ENCODE measurements around the gene TMEM163. TPM values are rescaled to one million over a fixed set of nuclear protein-coding genes. Genes with fewer than 3 reads are reported as not detected.

Gene TMEM163
- total RNA-seq, 1 experiment from 2014 or later = 4.1 TPM

- no peaks in the 10 kb centered on the region for H3K4me1 Mint-ChIP-seq (ENCODE audit: low read depth, unreplicated experiment)
- CTCF ChIA-PET = no interaction called here
- no peak overlapping the region for H3K4me3 ChIP-seq (ENCODE audit: low read depth, low read length)
- H3K4me3 Mint-ChIP-seq (ENCODE audit: unreplicated experiment) = no peak overlapping the region
- POLR2A ChIA-PET = no interaction called here
- TF ChIP-seq CTCF (IDR thresholded peaks at IDR 0.05; ENCODE audit: insufficient read depth in 1 of 2, low read depth in 1 of 2, low read length in 1 of 2, severe bottlenecking in 1 of 2, unreplicated experiment in 1 of 2) = no peak
- H3K27me3 Mint-ChIP-seq (ENCODE audit: insufficient read depth, unreplicated experiment) = no peaks in the 10 kb centered on the region
- intact Hi-C loops (cut with micrococcal nuclease; ENCODE audit: unreplicated experiment) = no loop called here
- no peak for DNase-seq
- no peaks in the 10 kb centered on the region for H3K4me1 ChIP-seq
- H3K27ac Mint-ChIP-seq (ENCODE audit: unreplicated experiment) = no peak overlapping the region
- H3K36me3 ChIP-seq (ENCODE audit: control insufficient read depth, insufficient read depth, low read length) = no peaks in the 10 kb centered on the region
- peaks cover 3% of the 10 kb centered on the region; the same call in 1 of the 2 replicates for H3K9me3 ChIP-seq
- no peaks in the 10 kb centered on the region for H3K9me3 Mint-ChIP-seq (ENCODE audit: unreplicated experiment)
- no TSS peak for BruUV-seq (replicated peaks)
- no peaks in the 10 kb centered on the region for H3K27me3 ChIP-seq (replicated peaks; ENCODE audit: control insufficient read depth, insufficient read depth, low read length)
- H3K36me3 Mint-ChIP-seq (ENCODE audit: insufficient read depth, unreplicated experiment) = no peaks in the 10 kb centered on the region
These were observed 9.4 kb upstream of the TMEM163 start for GRCh38 chr2:134728163-134728562.

GRCh38 chr2:134727385-134727784 lies 8.6 kb upstream of the TMEM163 start:
- H3K27me3 ChIP-seq (replicated peaks; ENCODE audit: control insufficient read depth, insufficient read depth, low read length) = no peaks in the 10 kb centered on the region
- H3K9me3 Mint-ChIP-seq (ENCODE audit: unreplicated experiment) = no peaks in the 10 kb centered on the region
- CTCF ChIA-PET = no interaction called here
- no TSS peak for BruUV-seq (replicated peaks)
- POLR2A ChIA-PET = no interaction called here
- H3K4me1 ChIP-seq = no peaks in the 10 kb centered on the region
- no peak overlapping the region for H3K27ac Mint-ChIP-seq (ENCODE audit: unreplicated experiment)
- H3K4me3 Mint-ChIP-seq (ENCODE audit: unreplicated experiment) = no peak overlapping the region
- H3K9me3 ChIP-seq = no peaks in the 10 kb centered on the region
- intact Hi-C loops (cut with micrococcal nuclease; ENCODE audit: unreplicated experiment) = no loop called here
- H3K4me1 Mint-ChIP-seq (ENCODE audit: low read depth, unreplicated experiment) = no peaks in the 10 kb centered on the region
- no peaks in the 10 kb centered on the region for H3K36me3 Mint-ChIP-seq (ENCODE audit: insufficient read depth, unreplicated experiment)
- no peak for TF ChIP-seq CTCF (IDR thresholded peaks at IDR 0.05; ENCODE audit: insufficient read depth in 1 of 2, low read depth in 1 of 2, low read length in 1 of 2, severe bottlenecking in 1 of 2, unreplicated experiment in 1 of 2)
- H3K36me3 ChIP-seq (ENCODE audit: control insufficient read depth, insufficient read depth, low read length) = no peaks in the 10 kb centered on the region
- no peaks in the 10 kb centered on the region for H3K27me3 Mint-ChIP-seq (ENCODE audit: insufficient read depth, unreplicated experiment)
- H3K4me3 ChIP-seq (ENCODE audit: low read depth, low read length) = no peak overlapping the region
- DNase-seq = no peak

GRCh38 chr2:134726645-134727044 lies 7.8 kb upstream of the TMEM163 start:
- Mint-ChIP-seq H3K27me3 (ENCODE audit: insufficient read depth, unreplicated experiment) (no peaks in the 10 kb centered on the region), H3K4me1 (ENCODE audit: low read depth, unreplicated experiment) (no peaks in the 10 kb centered on the region), H3K27ac (ENCODE audit: unreplicated experiment) (no peak overlapping the region), H3K36me3 (ENCODE audit: insufficient read depth, unreplicated experiment) (no peaks in the 10 kb centered on the region), H3K4me3 (ENCODE audit: unreplicated experiment) (no peak overlapping the region), H3K9me3 (ENCODE audit: unreplicated experiment) (no peaks in the 10 kb centered on the region)
- CTCF ChIA-PET = no interaction called here
- POLR2A ChIA-PET = no interaction called here
- TF ChIP-seq CTCF (IDR thresholded peaks at IDR 0.05; ENCODE audit: insufficient read depth in 1 of 2, low read depth in 1 of 2, low read length in 1 of 2, severe bottlenecking in 1 of 2, unreplicated experiment in 1 of 2) = no peak
- Histone ChIP-seq H3K4me1 (no peaks in the 10 kb centered on the region), H3K4me3 (ENCODE audit: low read depth, low read length) (no peak overlapping the region), H3K9me3 (no peaks in the 10 kb centered on the region), H3K27me3 (replicated peaks; ENCODE audit: control insufficient read depth, insufficient read depth, low read length) (no peaks in the 10 kb centered on the region), H3K36me3 (ENCODE audit: control insufficient read depth, insufficient read depth, low read length) (no peaks in the 10 kb centered on the region)
- BruUV-seq (replicated peaks) = no TSS peak
- intact Hi-C loops (cut with micrococcal nuclease; ENCODE audit: unreplicated experiment) = no loop called here
- no peak for DNase-seq

Data from Caco-2 (cell line).